Activated CD4-positive, alpha-beta memory T cell treated with anti-CD3 and anti-CD28 coated beads, Interleukin-2, amount 10 ng/mL, durations not matched to agents 7 days and 5 days (primary cell): ENCODE measurements around the gene DNAH17. TPM values are rescaled to one million over a fixed set of nuclear protein-coding genes. Genes with fewer than 3 reads are reported as not detected.

Source experiments
- CTCF ChIA-PET: fragments of 350-600 bp; sonication (Branson Sonifier 250); formaldehyde crosslinking; loops from one replicate; lab custom pipeline; 2021; ENCODE audit warnings: antibody characterized with exemption, inconsistent platforms; lab: Charles Lee
- POLR2A ChIA-PET: fragments of 350-600 bp; sonication (Branson Sonifier 250); formaldehyde crosslinking; loops from one replicate; lab custom pipeline; 2021; ENCODE audit warnings: antibody characterized with exemption; lab: Charles Lee
- DNase-seq: peaks from one replicate; pipeline ENCODE4 v3.0.0-alpha.2; 2020
- H3K27ac Mint-ChIP-seq: one replicate; pipeline ENCODE4 v1.8.0; 2021; ENCODE audit warnings: mild to moderate bottlenecking, mixed read lengths
- H3K27me3 Mint-ChIP-seq: one replicate; pipeline ENCODE4 v1.8.0; 2021; ENCODE audit warnings: mixed read lengths
- H3K36me3 Mint-ChIP-seq: one replicate; pipeline ENCODE4 v1.8.0; 2021; ENCODE audit warnings: low read depth, mixed read lengths
- H3K4me1 Mint-ChIP-seq: one replicate; pipeline ENCODE4 v1.8.0; 2021; ENCODE audit warnings: mixed read lengths
- H3K4me3 Mint-ChIP-seq: one replicate; pipeline ENCODE4 v1.8.0; 2021; ENCODE audit warnings: mild to moderate bottlenecking, mixed read lengths
- H3K9me3 Mint-ChIP-seq: one replicate; pipeline ENCODE4 v1.8.0; 2021; ENCODE audit warnings: mixed read lengths
- total RNA-seq, 2 experiments: library from RNA; stranded (reverse); gene quantifications; one replicate each; pipeline ENCODE4 v1.2.3, GENCODE V29; 2021

Gene DNAH17
- total RNA-seq, 2 experiments from 2014 or later, result 0.08 TPM

DNA sequence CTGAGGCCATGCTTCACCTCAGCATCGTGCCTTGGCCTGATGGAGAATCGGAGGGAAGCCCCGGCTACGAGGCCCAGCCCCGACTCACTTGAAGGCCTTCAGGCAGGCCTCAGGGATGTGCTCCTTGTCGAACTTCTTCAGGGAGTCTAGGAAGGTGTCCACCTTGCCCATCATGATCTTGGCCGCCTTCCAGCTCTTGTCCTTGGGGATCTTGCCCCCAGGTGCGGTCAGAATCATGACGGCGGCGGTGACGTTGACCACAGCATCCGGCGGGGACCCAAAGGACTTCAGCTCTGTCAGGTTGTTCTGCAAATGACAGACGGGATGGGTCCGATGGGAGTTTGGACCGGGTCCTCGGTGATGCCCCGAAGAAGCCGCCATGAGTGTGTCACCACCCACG is 117.5 kb downstream of the DNAH17 start:
- POLR2A ChIA-PET, result no interaction called here
- no peak overlapping the region for H3K27ac Mint-ChIP-seq
- H3K9me3 Mint-ChIP-seq, result no peaks in the 10 kb centered on the region
- no peaks in the 10 kb centered on the region for H3K27me3 Mint-ChIP-seq
- no peaks in the 10 kb centered on the region for H3K36me3 Mint-ChIP-seq
- H3K4me3 Mint-ChIP-seq, result no peak overlapping the region
- no peaks in the 10 kb centered on the region for H3K4me1 Mint-ChIP-seq
- CTCF ChIA-PET, result no interaction called here
- DNase-seq, result no peak

- Mint-ChIP-seq H3K27me3 (no peaks in the 10 kb centered on the region), H3K4me1 (no peaks in the 10 kb centered on the region), H3K27ac (no peak overlapping the region), H3K9me3 (no peaks in the 10 kb centered on the region), H3K4me3 (no peak overlapping the region), H3K36me3 (no peaks in the 10 kb centered on the region)
- no peak for DNase-seq
- POLR2A ChIA-PET, result no interaction called here
- CTCF ChIA-PET, result interaction anchor here (1.2 kb wide), 1 partner anchor 13 kb away, joined by 4 read pairs; no protein-coding TSS in a partner anchor
Observed at GRCh38 chr17:78458736-78459335, 118.4 kb downstream of the DNAH17 start.

DNA sequence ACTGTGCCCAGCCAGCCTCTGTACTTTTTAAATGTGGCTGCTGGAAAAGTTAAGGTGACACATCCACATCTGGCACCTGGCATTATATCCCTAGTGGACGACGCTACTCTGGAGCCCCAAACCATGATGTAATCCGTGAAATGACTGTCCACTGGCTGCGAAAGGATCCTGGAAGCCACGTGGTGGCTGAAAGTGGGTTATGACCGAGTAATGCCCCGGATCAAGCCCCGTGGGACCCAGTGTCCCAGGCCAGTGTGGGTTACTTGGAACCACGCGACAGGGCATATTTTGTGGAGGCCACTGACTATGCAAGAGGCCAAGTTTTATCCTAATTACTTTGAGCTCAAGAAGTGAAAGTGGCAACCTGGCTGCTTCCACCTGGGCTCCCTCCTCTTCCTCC is 119.1 kb downstream of the DNAH17 start:
- Mint-ChIP-seq H3K4me1 (no peaks in the 10 kb centered on the region), H3K4me3 (no peak overlapping the region), H3K9me3 (no peaks in the 10 kb centered on the region), H3K36me3 (no peaks in the 10 kb centered on the region), H3K27ac (no peak overlapping the region), H3K27me3 (no peaks in the 10 kb centered on the region)
- CTCF ChIA-PET, result interaction anchor here (1.2 kb wide), 1 partner anchor 12 kb away, joined by 4 read pairs; no protein-coding TSS in a partner anchor
- POLR2A ChIA-PET, result no interaction called here
- DNase-seq, result no peak

GRCh38 chr17:78454346-78454745 is 122.8 kb downstream of the DNAH17 start:
- Mint-ChIP-seq H3K9me3 (no peaks in the 10 kb centered on the region), H3K36me3 (no peaks in the 10 kb centered on the region), H3K27ac (no peak overlapping the region), H3K4me3 (no peak overlapping the region), H3K4me1 (no peaks in the 10 kb centered on the region), H3K27me3 (no peaks in the 10 kb centered on the region)
- ChIA-PET POLR2A (interaction anchor here (0.7 kb wide), 1 partner anchor 268 kb away, joined by 3 read pairs; no protein-coding TSS in a partner anchor), CTCF (interaction anchor here (1.5 to 1.8 kb wide), 2 partner anchors 8 to 9 kb away, joined by 5 read pairs; no protein-coding TSS in a partner anchor)
- DNase-seq, result no peak

DNA sequence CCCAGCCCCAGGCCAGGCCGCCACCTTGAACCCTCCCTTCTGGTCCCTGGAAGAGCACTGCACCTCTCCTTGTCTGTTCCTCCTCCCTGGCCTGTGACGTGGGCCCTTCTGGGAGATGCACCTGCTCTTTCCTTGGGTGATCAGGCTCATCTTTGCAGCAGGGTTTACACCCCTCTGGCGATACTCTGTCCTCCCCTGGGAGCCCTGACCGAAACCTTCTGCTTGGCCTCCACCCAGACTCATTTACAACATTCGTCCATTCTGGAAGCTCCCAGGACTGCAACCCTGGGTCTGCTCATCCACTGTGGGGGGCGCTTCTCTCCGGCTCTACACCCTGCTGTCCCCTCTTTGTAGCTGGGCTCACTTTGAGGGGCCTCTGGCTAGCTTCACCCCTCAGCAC is 125.4 kb downstream of the DNAH17 start:
- Mint-ChIP-seq H3K9me3 (no peaks in the 10 kb centered on the region), H3K27me3 (no peaks in the 10 kb centered on the region), H3K4me3 (no peak overlapping the region), H3K27ac (no peak overlapping the region), H3K36me3 (no peaks in the 10 kb centered on the region), H3K4me1 (no peaks in the 10 kb centered on the region)
- no peak for DNase-seq
- CTCF ChIA-PET, result no interaction called here
- POLR2A ChIA-PET, result no interaction called here

DNA sequence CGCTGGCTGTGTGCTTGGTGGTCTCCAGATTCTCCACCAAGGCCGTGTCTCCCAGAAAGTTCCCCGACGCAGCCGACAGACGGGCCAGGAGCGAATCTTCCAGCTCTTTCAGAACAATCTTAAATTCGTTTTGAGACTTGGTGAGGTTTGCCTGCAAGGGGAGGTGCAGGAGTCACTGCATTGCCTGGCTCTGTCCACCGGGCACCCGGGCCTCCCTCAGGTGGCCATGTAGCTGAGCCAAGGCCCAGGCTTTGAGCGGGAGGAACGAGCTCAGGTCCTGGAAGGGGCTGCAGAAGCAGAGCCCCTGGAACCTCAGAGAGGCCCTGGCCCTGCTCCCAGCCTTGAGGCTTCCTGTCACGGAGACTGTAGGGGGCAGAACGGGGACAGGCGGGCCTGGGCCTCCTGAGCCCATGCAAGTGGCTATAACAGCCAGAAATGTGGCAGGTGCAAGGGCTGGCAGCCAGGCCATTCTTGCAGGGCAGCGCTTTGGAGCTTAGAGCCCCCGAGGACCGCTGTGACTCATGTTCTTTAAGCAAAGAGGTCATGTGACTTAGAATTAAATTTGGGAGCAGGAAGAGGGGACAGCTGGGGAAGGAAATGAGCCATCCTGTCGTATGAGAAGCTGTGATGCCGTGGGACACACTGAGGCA is 126.4 kb downstream of the DNAH17 start:
- Mint-ChIP-seq H3K36me3 (no peaks in the 10 kb centered on the region), H3K27me3 (peaks cover 2% of the 10 kb centered on the region), H3K4me1 (no peaks in the 10 kb centered on the region), H3K4me3 (no peak overlapping the region), H3K9me3 (no peaks in the 10 kb centered on the region), H3K27ac (no peak overlapping the region)
- DNase-seq, result no peak
- ChIA-PET POLR2A (no interaction called here), CTCF (no interaction called here)

- no peaks in the 10 kb centered on the region for H3K4me1 Mint-ChIP-seq
- H3K27ac Mint-ChIP-seq, result no peak overlapping the region
- H3K27me3 Mint-ChIP-seq, result peaks cover 2% of the 10 kb centered on the region
- ChIA-PET CTCF (no interaction called here), POLR2A (no interaction called here)
- no peaks in the 10 kb centered on the region for H3K9me3 Mint-ChIP-seq
- DNase-seq, result no peak
- H3K4me3 Mint-ChIP-seq, result no peak overlapping the region
- H3K36me3 Mint-ChIP-seq, result no peaks in the 10 kb centered on the region
Observed at GRCh38 chr17:78449983-78450595, 127.1 kb downstream of the DNAH17 start.

- Mint-ChIP-seq H3K27ac (no peak overlapping the region), H3K4me1 (no peaks in the 10 kb centered on the region), H3K4me3 (no peak overlapping the region), H3K27me3 (peaks cover 2% of the 10 kb centered on the region), H3K36me3 (no peaks in the 10 kb centered on the region), H3K9me3 (no peaks in the 10 kb centered on the region)
- DNase-seq, result peak; percentile 50
- ChIA-PET CTCF (interaction anchor here (1.2 kb wide), 1 partner anchor 21 kb away, joined by 3 read pairs; no protein-coding TSS in a partner anchor), POLR2A (no interaction called here)
Observed at GRCh38 chr17:78448356-78448993, 128.7 kb downstream of the DNAH17 start.

GRCh38 chr17:78446833-78447232 is 130.4 kb downstream of the DNAH17 start:
- no peaks in the 10 kb centered on the region for H3K4me1 Mint-ChIP-seq
- ChIA-PET POLR2A (no interaction called here), CTCF (interaction anchor here (1.1 to 1.7 kb wide), 2 partner anchors 8 to 11 kb away, joined by 4 to 5 read pairs; no protein-coding TSS in a partner anchor)
- H3K36me3 Mint-ChIP-seq, result no peaks in the 10 kb centered on the region
- H3K4me3 Mint-ChIP-seq, result no peak overlapping the region
- no peaks in the 10 kb centered on the region for H3K9me3 Mint-ChIP-seq
- DNase-seq, result no peak
- no peak overlapping the region for H3K27ac Mint-ChIP-seq
- H3K27me3 Mint-ChIP-seq, result peaks cover 2% of the 10 kb centered on the region

GRCh38 chr17:78444392-78444791 is 132.8 kb downstream of the DNAH17 start:
- H3K27ac Mint-ChIP-seq, result no peak overlapping the region
- DNase-seq, result no peak
- no peaks in the 10 kb centered on the region for H3K4me1 Mint-ChIP-seq
- CTCF ChIA-PET, result no interaction called here
- POLR2A ChIA-PET, result no interaction called here
- peaks cover 2% of the 10 kb centered on the region for H3K27me3 Mint-ChIP-seq
- H3K9me3 Mint-ChIP-seq, result no peaks in the 10 kb centered on the region
- H3K4me3 Mint-ChIP-seq, result no peak overlapping the region
- H3K36me3 Mint-ChIP-seq, result no peaks in the 10 kb centered on the region

- ChIA-PET CTCF (no interaction called here), POLR2A (no interaction called here)
- H3K9me3 Mint-ChIP-seq, result no peaks in the 10 kb centered on the region
- DNase-seq, result no peak
- H3K27me3 Mint-ChIP-seq, result peaks cover 2% of the 10 kb centered on the region
- no peaks in the 10 kb centered on the region for H3K4me1 Mint-ChIP-seq
- no peak overlapping the region for H3K27ac Mint-ChIP-seq
- H3K36me3 Mint-ChIP-seq, result no peaks in the 10 kb centered on the region
- no peak overlapping the region for H3K4me3 Mint-ChIP-seq
Observed at GRCh38 chr17:78442648-78443218, 134.5 kb downstream of the DNAH17 start.

- H3K4me1 Mint-ChIP-seq, result no peaks in the 10 kb centered on the region
- ChIA-PET CTCF (no interaction called here), POLR2A (no interaction called here)
- H3K36me3 Mint-ChIP-seq, result no peaks in the 10 kb centered on the region
- DNase-seq, result no peak
- H3K9me3 Mint-ChIP-seq, result no peaks in the 10 kb centered on the region
- peaks cover 2% of the 10 kb centered on the region for H3K27me3 Mint-ChIP-seq
- H3K27ac Mint-ChIP-seq, result no peak overlapping the region
- no peak overlapping the region for H3K4me3 Mint-ChIP-seq
Observed at GRCh38 chr17:78441271-78441971, 135.8 kb downstream of the DNAH17 start.
